SU-DHL-6 (cell line): Measurements from ENCODE around the gene SUGCT.

Experiments
- CTCF ChIP-seq: fragments of 200-600 bp; sonication (generic); IDR thresholded peaks from one replicate; pipeline ENCODE4 v1.5.1; 2017; ENCODE audit warnings: antibody characterized with exemption, mild to moderate bottlenecking, low read length, moderate library complexity; ENCODE audit not compliant: insufficient read depth, poor library complexity, severe bottlenecking
- EZH2phosphoT487 ChIP-seq: fragments of 200-600 bp; sonication (generic), shearing (Covaris generic); conservative IDR thresholded peaks from 2 replicates; pipeline ENCODE4 v1.6.1; 2018; ENCODE audit warnings: mild to moderate bottlenecking, antibody characterized with exemption, low read length, moderate library complexity, mixed read lengths

- TF ChIP-seq CTCF (no peak), EZH2phosphoT487 (no peak)
Observed at GRCh38 chr7:40101201-40101600, 33.6 kb upstream of the SUGCT start.
